Measurements from ENCODE around the gene SEMA3A. TPM values are rescaled to one million over a fixed set of nuclear protein-coding genes. Genes with fewer than 3 reads are reported as not detected.

The SEMA3A gene
- total RNA-seq, 1 experiment from 2014 or later, result 29.2 TPM

- Histone ChIP-seq H3K9me3 (replicated peaks) (no peaks in the 10 kb centered on the region), H3K36me3 (peaks cover 3% of the 10 kb centered on the region), H3K4me1 (replicated peaks) (peaks cover 27% of the 10 kb centered on the region), H3K27me3 (replicated peaks) (no peaks in the 10 kb centered on the region), H3K27ac (no peak overlapping the region), H3K4me3 (no peak overlapping the region)
- no peak for DNase-seq (ENCODE audit: low read depth in 1 of 2, low spot score in 2 of 2)
These were observed 86.5 kb downstream of the SEMA3A start for GRCh38 chr7:84108119-84108518.

DNA sequence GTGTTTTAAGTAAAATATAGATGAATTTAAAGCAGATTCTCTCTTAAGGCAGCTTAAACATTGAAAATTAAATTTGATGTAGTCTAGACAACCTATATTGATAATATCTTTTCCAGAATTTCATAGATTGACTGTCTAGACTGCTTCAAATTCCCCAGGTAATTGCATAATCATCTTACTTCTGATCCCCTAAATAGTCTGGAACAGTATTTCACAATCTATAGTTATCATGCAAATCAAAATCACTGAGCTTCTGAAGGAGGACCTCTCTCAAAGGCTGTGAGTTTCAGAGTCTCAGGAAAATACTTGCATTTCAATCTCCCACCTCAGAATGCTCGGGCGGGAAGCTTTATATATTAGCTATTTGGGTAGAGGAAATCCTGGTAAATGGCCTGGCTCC lies 87.3 kb downstream of the SEMA3A start:
- no peaks in the 10 kb centered on the region for H3K27me3 ChIP-seq (replicated peaks)
- H3K9me3 ChIP-seq (replicated peaks), result no peaks in the 10 kb centered on the region
- peaks cover 3% of the 10 kb centered on the region for H3K36me3 ChIP-seq
- H3K27ac ChIP-seq, result no peak overlapping the region
- no peak for DNase-seq (ENCODE audit: low read depth in 1 of 2, low spot score in 2 of 2)
- peaks cover 19% of the 10 kb centered on the region for H3K4me1 ChIP-seq (replicated peaks)
- no peak overlapping the region for H3K4me3 ChIP-seq

DNA sequence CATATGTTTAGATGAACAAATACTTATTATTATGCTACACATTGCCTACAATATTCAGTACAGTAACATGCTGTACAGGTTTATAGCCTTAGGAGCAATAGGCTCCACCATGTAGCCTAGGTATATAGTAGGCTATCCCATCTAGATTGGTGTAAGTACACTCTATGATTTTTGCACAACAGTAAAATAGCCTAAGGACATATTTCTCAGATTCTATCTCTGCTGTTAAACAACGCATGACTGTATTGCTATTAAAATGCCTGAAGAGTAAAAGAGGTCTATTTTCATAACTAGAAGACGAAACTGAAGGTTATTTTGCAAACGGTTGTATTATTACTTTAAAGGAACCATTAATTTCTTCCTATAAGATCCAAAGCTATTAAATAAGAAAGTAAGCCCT lies 88.3 kb downstream of the SEMA3A start:
- Histone ChIP-seq H3K36me3 (peaks cover 3% of the 10 kb centered on the region), H3K4me3 (no peak overlapping the region), H3K4me1 (replicated peaks) (peaks cover 11% of the 10 kb centered on the region), H3K9me3 (replicated peaks) (no peaks in the 10 kb centered on the region), H3K27ac (no peak overlapping the region), H3K27me3 (replicated peaks) (no peaks in the 10 kb centered on the region)
- DNase-seq (ENCODE audit: low read depth in 1 of 2, low spot score in 2 of 2), result no peak

DNA sequence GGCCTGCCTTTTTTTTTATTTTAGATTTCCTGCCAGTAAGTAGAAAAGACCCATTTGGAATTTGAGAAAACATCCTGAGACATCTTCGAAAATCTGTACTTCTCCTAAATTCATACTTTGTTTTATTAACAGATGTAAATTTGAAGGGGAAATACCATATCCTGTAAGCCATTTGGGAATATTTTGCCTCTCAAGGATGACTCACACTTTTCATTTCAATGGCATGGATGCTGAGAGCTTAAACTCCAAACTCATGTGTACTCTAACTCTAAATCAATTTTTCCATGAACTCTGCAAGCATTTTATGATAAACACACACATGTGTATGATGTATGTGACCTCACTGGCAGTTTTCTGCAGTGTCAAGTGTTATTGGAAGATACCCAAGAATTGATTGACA lies 89.0 kb downstream of the SEMA3A start:
- H3K27me3 ChIP-seq (replicated peaks), result no peaks in the 10 kb centered on the region
- H3K4me3 ChIP-seq, result no peak overlapping the region
- peaks cover 3% of the 10 kb centered on the region for H3K36me3 ChIP-seq
- no peak for DNase-seq (ENCODE audit: low read depth in 1 of 2, low spot score in 2 of 2)
- H3K4me1 ChIP-seq (replicated peaks), result peaks cover 8% of the 10 kb centered on the region
- no peak overlapping the region for H3K27ac ChIP-seq
- H3K9me3 ChIP-seq (replicated peaks), result no peaks in the 10 kb centered on the region

DNA sequence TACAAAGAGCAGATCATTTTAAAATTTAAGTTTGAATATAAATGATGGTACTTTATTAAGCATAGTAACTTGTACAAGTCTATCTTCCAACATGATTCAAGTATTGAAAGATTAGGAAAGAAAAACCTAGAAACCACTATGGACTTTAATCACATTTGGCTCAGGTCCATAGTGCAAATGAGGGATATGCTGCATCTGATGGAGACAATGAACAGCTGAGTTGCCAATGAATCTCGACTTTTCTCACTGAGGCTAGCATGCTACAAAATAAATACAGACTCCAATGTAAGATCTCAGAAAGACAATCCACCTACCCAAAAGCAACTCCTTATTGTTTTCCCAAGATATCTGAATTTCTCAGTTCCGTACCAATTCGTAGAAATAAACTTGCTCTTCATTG lies 89.8 kb downstream of the SEMA3A start:
- Histone ChIP-seq H3K4me1 (replicated peaks) (peaks cover 3% of the 10 kb centered on the region), H3K36me3 (peaks cover 3% of the 10 kb centered on the region), H3K27me3 (replicated peaks) (no peaks in the 10 kb centered on the region), H3K4me3 (no peak overlapping the region), H3K9me3 (replicated peaks) (no peaks in the 10 kb centered on the region), H3K27ac (no peak overlapping the region)
- no peak for DNase-seq (ENCODE audit: low read depth in 1 of 2, low spot score in 2 of 2)

GRCh38 chr7:84102213-84102612 lies 92.4 kb downstream of the SEMA3A start:
- Histone ChIP-seq H3K9me3 (replicated peaks) (no peaks in the 10 kb centered on the region), H3K36me3 (peaks cover 3% of the 10 kb centered on the region; the same call in 1 of the 2 replicates), H3K4me1 (replicated peaks) (peaks cover 3% of the 10 kb centered on the region), H3K27ac (no peak overlapping the region), H3K27me3 (replicated peaks) (no peaks in the 10 kb centered on the region), H3K4me3 (no peak overlapping the region)
- DNase-seq (ENCODE audit: low read depth in 1 of 2, low spot score in 2 of 2), result no peak

GRCh38 chr7:84100866-84101265 lies 93.7 kb downstream of the SEMA3A start:
- DNase-seq (ENCODE audit: low read depth in 1 of 2, low spot score in 2 of 2), result no peak
- no peak overlapping the region for H3K27ac ChIP-seq

GRCh38 chr7:84095971-84096370 lies 98.6 kb downstream of the SEMA3A start:
- Histone ChIP-seq H3K36me3 (no peaks in the 10 kb centered on the region), H3K27ac (no peak overlapping the region)
- DNase-seq (ENCODE audit: low read depth in 1 of 2, low spot score in 2 of 2), result no peak

More at GRCh38 chr7:84100866-84101265, 93.7 kb downstream of the SEMA3A start:
- Histone ChIP-seq H3K36me3 (peaks cover 3% of the 10 kb centered on the region; the same call in 1 of the 2 replicates), H3K4me3 (no peak overlapping the region), H3K9me3 (replicated peaks) (no peaks in the 10 kb centered on the region), H3K4me1 (replicated peaks) (peaks cover 3% of the 10 kb centered on the region), H3K27me3 (replicated peaks) (no peaks in the 10 kb centered on the region)

DNA sequence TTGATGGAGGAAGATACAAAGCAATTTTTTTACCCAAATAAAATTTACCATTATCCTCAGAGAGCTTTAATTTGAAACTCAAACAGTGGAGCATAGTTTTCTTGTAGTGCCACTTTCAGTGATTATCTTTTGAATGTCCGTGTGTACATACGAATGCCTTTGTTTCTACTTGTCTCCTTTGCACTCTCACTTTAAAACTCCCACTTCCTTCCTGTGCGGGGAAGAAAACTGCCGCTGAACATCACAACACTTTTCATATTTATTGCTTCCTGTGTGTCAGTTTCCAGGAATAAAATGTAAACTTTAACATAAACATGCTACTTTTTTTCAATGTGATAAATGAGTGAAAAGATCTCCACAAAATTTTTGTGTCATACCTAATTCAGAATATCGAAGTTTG lies 102.4 kb downstream of the SEMA3A start:
- H3K27me3 ChIP-seq (replicated peaks), result no peaks in the 10 kb centered on the region
- no peaks in the 10 kb centered on the region for H3K9me3 ChIP-seq (replicated peaks)
- H3K27ac ChIP-seq, result peak overlapping the region; percentile 15; the same call in 1 of the 2 replicates
- H3K36me3 ChIP-seq, result no peaks in the 10 kb centered on the region
- H3K4me3 ChIP-seq, result no peak overlapping the region
- peak in 1 of 2 experiments; percentile 24 for DNase-seq (ENCODE audit: low read depth in 1 of 2, low spot score in 2 of 2)
- H3K4me1 ChIP-seq (replicated peaks), result peaks cover 30% of the 10 kb centered on the region

More at GRCh38 chr7:84095971-84096370, 98.6 kb downstream of the SEMA3A start:
- no peaks in the 10 kb centered on the region for H3K27me3 ChIP-seq (replicated peaks)
- H3K4me3 ChIP-seq, result no peak overlapping the region
- H3K4me1 ChIP-seq (replicated peaks), result peaks cover 14% of the 10 kb centered on the region
- no peaks in the 10 kb centered on the region for H3K9me3 ChIP-seq (replicated peaks)

DNA sequence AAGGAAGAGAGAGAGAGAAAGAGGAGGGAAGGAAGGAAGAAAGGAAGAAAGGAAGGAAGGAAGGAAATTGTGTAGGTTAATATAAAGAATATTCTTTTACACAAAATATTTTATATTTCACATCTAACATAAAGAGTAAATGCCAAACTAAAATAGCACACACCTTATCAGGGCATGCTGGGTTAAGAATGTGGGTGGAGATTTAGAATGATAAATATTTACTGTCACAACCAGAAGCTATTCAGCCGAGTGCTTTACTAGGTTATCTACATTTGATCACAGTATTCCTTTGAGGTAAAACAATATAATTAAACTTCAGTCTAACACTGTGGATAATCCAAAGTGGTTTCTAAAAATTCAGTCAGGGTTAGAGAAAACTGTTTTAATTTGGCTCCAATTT lies 103.3 kb downstream of the SEMA3A start:
- H3K4me3 ChIP-seq, result no peak overlapping the region
- H3K27me3 ChIP-seq (replicated peaks), result no peaks in the 10 kb centered on the region
- no peaks in the 10 kb centered on the region for H3K9me3 ChIP-seq (replicated peaks)
- H3K27ac ChIP-seq, result no peak overlapping the region
- no peak for DNase-seq (ENCODE audit: low read depth in 1 of 2, low spot score in 2 of 2)
- H3K36me3 ChIP-seq, result no peaks in the 10 kb centered on the region
- peaks cover 30% of the 10 kb centered on the region for H3K4me1 ChIP-seq (replicated peaks)

GRCh38 chr7:84088802-84089201 lies 105.8 kb downstream of the SEMA3A start:
- DNase-seq (ENCODE audit: low read depth in 1 of 2, low spot score in 2 of 2), result peak in 1 of 2 experiments; percentile 68
- H3K27ac ChIP-seq, result no peak overlapping the region; the same call in 1 of the 2 replicates
- no peaks in the 10 kb centered on the region for H3K9me3 ChIP-seq (replicated peaks)
- no peaks in the 10 kb centered on the region for H3K36me3 ChIP-seq
- peaks cover 30% of the 10 kb centered on the region for H3K4me1 ChIP-seq (replicated peaks)
- no peaks in the 10 kb centered on the region for H3K27me3 ChIP-seq (replicated peaks)
- H3K4me3 ChIP-seq, result no peak overlapping the region

DNA sequence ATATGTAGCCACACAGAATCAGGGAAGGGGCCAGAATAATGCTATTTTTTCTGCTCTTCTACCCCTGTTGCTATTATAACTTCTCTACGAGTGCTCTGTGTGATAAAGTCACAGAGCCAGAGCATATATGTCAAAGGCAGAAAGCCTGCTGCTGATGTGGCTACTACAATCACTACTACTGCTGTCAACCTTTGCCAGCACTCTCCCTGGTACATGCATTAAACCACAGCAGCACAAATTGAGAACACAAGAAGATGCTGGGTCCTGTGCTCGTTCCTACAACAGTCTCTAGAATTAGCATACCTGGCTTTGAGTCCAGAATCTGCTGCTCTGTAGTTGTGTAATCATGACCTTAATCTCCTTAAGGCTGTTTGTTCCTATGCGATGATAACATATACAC lies 108.6 kb downstream of the SEMA3A start:
- H3K9me3 ChIP-seq (replicated peaks), result no peaks in the 10 kb centered on the region
- no peak overlapping the region for H3K27ac ChIP-seq
- no peak for DNase-seq (ENCODE audit: low read depth in 1 of 2, low spot score in 2 of 2)
- H3K36me3 ChIP-seq, result no peaks in the 10 kb centered on the region
- peaks cover 16% of the 10 kb centered on the region for H3K4me1 ChIP-seq (replicated peaks)
- H3K27me3 ChIP-seq (replicated peaks), result no peaks in the 10 kb centered on the region
- H3K4me3 ChIP-seq, result no peak overlapping the region

- no peaks in the 10 kb centered on the region for H3K27me3 ChIP-seq (replicated peaks)
- no peak overlapping the region for H3K4me3 ChIP-seq
- no peak for DNase-seq (ENCODE audit: low read depth in 1 of 2, low spot score in 2 of 2)
- no peaks in the 10 kb centered on the region for H3K36me3 ChIP-seq
- H3K4me1 ChIP-seq (replicated peaks), result peaks cover 11% of the 10 kb centered on the region
- no peak overlapping the region for H3K27ac ChIP-seq
- no peaks in the 10 kb centered on the region for H3K9me3 ChIP-seq (replicated peaks)
These were observed 109.4 kb downstream of the SEMA3A start for GRCh38 chr7:84085147-84085546.

- no peak for DNase-seq (ENCODE audit: low read depth in 1 of 2, low spot score in 2 of 2)
- Histone ChIP-seq H3K4me3 (no peak overlapping the region), H3K36me3 (no peaks in the 10 kb centered on the region), H3K9me3 (replicated peaks) (no peaks in the 10 kb centered on the region), H3K27me3 (replicated peaks) (no peaks in the 10 kb centered on the region), H3K27ac (no peak overlapping the region), H3K4me1 (replicated peaks) (peaks cover 11% of the 10 kb centered on the region)
These were observed 110.7 kb downstream of the SEMA3A start for GRCh38 chr7:84083846-84084245.

DNA sequence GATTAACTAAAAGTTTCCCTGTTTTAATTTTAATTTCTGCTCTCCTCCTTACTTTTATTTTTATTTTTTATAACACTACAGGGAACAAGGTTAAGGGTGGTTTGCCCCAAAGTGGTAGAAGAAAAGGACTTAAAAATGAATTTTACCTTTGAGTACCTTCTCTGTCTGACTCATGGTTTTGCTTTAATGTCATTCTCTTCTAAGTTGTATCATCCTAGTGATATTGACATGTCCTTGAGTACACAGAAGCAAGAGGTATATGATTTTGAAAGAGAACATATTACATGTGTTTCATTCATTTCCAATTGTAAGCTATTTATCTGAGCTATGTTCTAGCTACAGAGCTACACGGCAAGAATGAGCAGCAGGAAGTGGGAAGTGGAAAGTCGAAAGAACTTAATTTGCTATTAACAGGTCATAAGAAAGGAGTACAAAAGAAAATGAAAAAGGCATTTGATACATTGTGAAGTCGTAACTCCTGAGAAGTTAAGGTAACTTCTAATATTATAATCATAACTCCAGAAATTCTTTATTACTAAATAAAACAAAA lies 112.5 kb downstream of the SEMA3A start:
- no peak overlapping the region for H3K4me3 ChIP-seq
- H3K36me3 ChIP-seq, result no peaks in the 10 kb centered on the region
- no peaks in the 10 kb centered on the region for H3K9me3 ChIP-seq (replicated peaks)
- H3K4me1 ChIP-seq (replicated peaks), result no peaks in the 10 kb centered on the region; the same call in 1 of the 2 replicates
- no peak overlapping the region for H3K27ac ChIP-seq
- DNase-seq (ENCODE audit: low read depth in 1 of 2, low spot score in 2 of 2), result no peak
- no peaks in the 10 kb centered on the region for H3K27me3 ChIP-seq (replicated peaks)

All from SJSA1 (cell line).